Hematopoietic multipotent progenitor cell treated with erythropoietin and hydrocortisone succinate and interleukin-3 and kit ligand, for 17 days (in vitro differentiated cells): Measurements from ENCODE around the gene HLCS.

Source experiments
- DNase-seq: peaks from one replicate; pipeline ENCODE4 v3.0.0-alpha.2; 2015; ENCODE audit warnings: low spot score

The HLCS gene

DNA sequence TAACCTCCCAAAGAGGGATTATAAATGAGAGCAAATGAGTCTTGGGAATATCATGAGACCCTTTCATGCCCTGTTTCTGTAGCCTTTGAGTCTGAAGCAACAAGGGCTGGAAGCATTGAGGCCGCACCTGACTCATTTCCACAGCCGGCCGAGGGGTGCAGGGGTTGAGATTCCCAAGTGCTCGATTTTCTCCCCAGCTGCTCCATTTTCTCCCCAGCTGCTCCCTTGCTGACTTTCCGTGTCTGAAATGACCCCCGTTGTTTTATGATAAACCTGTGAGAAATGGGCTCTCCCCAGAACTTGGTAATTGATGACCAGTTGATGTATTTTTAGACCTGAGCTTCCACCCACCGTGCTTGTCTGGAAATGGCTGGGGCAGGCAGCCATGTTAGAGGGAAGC, 244.7 kb downstream of the HLCS start:
- no peak for DNase-seq

DNA sequence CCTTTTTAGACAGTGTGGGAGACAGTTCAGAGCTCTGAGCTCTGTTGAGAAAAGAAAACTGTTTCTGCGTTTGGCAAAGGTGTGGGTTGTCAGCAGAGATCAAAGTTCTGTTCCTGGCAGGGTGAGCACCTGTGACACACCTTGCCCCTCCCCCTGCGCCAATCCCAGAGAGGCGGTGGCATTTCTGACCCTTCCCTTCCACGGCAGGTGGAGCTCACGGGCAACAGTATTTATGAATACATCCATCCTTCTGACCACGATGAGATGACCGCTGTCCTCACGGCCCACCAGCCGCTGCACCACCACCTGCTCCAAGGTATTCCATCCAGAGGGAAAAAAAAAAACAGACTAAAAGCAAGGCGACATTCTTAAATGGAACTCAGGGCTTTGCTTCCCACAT, 246.9 kb downstream of the HLCS start:
- no peak for DNase-seq

DNA sequence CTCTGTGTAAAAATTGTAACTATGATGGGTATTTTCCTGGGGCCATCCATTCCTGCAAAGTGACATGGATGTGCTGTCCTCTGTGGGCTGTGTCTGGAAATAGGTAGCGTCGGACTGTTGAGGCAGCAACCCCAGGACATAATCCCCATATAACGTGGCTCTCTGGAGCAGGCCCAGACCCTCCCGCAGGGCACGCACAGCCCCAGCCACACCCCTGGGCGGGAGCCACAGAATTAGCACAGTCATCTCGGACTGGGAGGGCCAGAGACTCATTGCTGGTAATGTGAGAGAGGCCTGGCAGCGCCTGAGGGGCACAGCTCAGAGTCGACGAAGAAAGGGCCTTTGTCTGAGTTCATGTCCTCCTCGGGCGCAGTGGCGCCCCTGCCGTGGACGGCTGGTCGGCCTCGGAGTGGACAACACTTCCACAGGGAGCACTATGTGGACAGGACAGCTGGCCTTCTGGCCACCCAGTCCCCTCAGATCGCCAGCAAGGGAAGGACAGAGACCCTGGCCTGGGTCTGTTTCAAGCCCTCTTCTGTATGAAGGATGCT, 247.4 kb downstream of the HLCS start:
- DNase-seq = peak; percentile 35

DNA sequence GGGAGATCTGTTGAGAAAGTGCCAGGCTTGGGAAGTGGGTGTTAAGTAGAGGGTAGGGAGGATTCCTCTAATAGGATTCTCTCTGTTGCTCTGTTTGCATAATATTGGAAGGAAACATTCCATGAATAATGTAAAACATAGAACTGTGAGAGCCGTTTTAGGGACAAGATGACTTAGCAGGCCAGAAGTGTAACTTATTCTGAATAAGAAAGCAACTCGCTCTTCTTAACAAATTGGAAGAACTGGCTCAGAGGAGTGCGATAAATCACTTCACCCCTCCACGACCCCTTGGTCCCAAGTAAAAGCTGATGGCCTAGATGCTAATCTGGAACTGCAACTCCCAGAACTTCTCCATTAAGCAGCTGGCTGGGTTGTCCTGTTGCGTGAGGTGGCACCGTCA, 248.5 kb downstream of the HLCS start:
- DNase-seq = no peak

DNA sequence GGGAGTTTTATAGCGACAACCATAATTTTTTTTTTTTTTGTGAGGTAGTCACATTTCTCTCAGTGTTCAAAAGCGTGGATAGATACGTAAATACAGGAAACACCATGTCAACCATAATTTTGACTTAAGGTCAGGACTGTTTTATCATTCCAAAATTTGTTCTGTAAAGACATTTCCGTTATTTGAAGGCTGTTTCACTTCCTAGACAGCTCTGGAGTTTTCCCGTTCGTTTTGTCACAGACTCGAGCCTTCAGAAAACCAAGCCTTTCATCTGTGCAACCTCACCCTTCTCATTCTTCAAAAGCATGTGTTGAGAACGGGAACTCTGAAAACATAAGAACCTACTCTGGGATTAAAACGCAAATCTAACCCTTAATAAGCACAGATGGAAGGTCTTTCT, 249.6 kb downstream of the HLCS start:
- no peak for DNase-seq

DNA sequence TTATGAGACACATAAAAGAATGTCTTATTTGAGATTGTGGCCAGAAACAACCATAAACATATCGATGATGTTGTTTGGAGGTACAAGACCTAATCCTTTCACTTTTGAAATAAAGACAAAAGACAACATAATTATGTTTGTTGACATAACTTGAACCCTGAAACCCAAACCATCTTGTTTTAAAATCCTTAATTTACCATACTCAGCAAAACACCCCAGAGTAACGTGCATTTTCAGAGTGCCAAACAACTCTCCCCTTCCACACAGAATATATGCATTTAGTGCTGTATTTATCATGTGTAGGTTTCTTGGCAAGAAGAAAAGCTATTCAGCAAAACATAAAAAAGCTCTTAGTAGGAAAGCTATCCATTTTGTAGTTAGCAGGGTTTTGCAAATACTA, 250.1 kb downstream of the HLCS start:
- no peak for DNase-seq

DNA sequence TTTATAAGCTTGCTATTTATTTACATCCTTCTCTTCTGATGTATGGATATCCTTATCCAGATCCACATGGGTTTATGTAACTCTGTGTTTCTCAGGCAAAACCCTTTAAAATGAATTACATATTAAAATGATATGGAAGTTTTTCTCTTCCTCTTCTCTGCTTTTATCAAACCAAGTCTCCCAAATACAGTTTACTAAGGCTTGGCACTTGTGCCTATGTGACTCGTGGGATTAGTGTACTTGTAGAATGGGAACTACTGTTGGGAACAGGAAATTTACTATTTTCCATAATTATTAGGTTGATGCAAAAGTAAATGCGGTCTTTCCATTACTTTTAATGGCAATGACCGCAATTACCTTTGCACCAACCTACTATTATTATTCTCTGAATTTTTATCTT, 252.7 kb downstream of the HLCS start:
- DNase-seq = no peak

DNA sequence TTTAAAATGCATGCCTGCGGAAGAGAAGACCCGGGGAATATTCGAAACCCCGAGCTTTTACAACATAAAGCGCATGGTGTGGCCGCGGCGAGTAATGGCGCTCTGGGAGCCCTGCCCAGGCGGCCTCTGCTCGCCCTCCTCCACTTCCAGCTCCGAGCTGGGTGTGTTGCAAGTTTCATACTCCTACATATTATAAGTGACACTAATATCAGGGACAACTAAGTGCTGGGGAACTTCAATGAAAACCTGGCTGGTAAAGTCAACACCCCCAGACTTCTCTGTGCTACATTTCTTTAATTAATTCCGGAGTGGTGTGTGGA, 255.8 kb downstream of the HLCS start:
- no peak for DNase-seq

DNA sequence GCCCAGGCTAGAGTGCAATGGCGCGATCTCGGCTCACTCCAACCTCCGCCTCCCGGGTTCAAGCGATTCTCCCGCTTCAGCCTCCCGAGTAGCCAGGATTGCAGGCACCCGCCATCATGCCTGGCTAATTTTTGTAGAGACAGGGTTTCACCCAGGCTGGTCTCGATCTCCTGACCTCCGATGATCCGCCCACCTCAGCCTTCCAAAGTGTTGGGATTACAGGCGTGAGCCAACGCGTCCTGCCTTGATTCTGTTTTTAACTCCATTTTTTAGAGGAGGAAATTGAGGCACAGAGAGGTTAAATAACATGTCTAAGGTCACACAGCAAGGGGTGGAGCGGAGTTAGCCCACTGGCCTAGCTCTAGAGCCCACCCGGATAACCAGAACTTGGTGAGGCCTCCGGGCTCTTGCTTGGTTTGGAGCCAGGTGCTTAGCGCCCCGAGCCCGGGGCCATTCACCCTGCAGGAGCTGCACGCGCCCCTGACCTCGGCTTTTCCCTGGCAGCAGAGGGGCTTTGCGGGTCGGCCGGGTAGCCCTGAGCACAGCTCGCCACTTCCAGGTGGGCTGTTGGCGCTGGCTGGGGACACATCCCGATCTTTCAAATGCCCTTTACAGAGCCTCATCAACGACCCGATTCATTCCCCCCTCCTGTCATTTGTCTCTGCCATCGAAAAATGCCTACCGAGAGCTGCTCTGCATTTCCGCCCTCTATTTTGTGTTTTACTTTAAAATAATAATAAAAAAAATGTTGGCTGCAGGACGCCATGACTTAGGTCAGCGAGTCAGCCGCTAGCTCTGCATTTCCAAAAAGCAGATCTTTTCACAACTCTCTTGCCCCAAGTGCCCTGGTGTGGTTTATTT, 256.4 kb downstream of the HLCS start:
- no peak for DNase-seq

DNA sequence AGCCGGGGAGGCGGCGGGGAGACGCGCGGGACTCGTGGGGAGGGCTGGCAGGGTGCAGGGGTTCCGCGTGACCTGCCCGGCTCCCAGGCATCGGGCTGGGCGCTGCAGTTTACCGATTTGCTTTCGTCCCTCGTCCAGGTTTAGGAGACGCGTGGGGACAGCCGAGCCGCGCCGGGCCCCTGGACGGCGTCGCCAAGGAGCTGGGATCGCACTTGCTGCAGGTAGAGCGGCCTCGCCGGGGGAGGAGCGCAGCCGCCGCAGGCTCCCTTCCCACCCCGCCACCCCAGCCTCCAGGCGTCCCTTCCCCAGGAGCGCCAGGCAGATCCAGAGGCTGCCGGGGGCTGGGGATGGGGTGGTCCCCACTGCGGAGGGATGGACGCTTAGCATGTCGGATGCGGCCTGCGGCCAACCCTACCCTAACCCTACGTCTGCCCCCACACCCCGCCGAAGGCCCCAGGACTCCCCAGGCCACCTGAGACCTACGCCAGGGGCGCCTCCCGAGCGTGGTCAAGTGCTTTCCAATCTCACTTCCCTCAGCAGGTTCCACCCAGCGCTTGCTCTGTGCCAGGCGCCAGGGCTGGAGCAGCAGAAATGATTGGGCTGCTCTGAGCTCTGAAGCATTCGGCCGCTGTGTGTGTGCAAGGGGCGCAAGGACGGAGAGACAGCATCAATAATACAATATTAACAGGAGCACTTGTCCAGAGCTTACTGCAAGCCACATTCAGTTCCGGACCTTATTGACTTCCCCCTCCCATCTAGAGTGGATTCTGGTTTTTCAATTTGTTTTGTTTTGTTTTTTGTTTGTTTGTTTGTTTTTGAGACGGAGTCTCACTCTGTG, 257.2 kb downstream of the HLCS start:
- no peak for DNase-seq

DNA sequence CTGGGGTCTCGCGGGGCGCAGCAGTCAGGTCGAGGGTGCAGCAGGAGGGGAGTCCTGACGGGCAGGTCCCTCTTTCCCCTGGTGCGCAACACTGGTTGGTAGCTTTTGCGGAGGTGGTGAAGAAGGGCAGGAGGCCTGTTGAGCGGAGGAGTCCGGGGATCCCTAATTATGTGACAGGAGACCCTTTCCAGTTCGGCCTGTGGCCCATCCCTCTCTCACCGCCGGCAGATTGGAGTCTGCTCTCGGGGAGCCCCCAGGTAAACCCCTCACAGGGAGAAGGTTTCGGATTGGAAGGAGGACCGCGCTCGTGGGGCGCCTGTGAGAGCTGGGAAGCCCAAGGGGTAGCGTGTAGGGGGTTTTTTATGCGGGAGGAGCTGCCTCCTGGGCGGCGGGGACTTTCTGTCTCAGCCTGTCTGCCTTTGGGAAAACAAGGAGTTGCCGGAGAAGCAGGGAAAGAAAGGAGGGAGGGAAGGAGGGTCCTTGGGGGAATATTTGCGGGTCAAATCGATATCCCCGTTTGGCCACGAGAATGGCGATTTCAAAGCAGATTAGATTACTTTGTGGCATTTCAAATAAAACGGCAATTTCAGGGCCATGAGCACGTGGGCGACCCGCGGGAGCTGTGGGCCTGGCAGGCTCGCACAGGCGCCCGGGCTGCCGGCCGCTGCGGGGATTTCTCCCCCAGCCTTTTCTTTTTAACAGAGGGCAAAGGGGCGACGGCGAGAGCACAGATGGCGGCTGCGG, 258.0 kb downstream of the HLCS start:
- no peak for DNase-seq

DNA sequence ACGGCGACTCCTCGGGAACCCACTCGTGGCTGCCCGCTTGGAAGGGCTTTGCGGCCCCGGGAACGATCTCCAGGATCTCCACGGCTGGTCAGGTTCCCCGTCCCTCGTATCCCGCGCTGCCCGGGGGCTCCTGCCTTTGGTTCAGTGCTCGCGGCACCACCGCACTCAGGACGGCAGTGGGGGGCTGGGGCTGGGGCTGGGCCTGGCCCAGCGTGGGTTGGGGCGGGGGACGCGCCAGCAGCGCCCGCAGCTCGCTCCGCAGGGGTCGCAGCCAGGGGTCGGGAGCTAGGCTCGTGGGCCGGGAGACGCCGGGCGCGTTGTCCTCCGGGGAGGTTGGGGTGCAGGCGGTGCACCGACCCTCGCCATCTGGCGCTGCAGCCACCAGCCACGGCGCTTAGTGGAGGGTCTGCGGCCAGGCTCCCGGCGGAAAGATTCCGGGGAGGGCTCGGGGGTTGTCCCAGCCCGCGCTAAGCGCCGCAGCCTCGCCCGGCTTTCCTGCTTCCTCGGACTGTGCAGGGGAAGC, 258.6 kb downstream of the HLCS start:
- DNase-seq = no peak

DNA sequence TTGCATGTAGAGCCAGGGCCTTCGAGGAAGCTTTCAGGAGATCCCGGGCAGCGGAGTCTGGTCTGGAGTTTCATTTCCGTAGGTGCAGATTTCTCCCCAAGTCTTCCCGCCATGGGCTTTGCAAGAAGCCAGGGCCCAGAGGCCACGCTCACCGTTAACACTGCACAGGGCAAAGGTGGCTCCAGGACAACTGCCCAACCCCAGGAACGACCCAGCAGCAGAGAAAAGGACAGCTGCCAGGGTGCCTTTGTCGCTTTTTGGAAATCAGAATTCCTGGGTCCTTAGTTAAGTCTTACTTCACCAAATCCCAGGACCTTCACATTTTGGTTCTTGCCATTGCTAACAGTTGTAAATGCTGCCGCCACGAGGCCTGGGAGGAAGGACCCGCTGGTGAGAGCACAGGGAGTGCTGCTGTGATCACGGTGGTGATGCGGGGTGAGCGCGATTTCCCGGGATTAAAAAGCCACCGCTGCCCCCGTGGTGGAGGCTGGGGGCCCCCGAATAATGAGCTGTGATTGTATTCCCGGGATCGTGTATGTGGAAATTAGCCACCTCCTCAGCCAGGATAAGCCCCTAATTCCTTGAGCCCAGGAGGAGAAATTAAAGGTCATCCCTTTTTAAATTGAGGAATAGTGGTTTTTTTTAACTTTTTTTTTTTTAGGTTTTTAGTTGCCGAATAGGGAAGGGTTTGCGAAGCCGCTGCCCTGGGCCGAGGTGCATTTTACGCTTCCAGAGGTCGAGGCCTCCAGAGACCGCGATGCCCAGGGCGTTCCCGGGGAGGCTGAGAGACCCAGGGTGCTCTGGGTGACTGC, 259.3 kb downstream of the HLCS start:
- no peak for DNase-seq

DNA sequence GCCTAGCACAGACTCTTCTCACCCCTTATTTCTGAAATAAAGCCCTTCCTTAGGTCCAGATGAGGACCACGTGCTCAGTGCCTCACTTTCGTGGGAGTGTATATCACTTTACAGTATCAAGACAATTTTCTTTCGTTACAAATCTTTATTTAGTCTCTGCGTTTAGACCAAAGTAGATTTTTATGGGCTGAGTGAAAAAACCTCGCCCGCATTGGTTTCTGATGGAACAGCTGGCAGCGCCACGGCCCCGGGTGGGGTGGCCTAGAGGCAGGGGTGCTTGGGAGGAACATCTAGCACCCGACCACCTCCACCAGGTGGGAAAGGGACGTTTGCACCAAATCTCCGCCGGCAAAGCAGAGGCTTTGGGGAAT, 260.0 kb downstream of the HLCS start:
- DNase-seq = no peak

DNA sequence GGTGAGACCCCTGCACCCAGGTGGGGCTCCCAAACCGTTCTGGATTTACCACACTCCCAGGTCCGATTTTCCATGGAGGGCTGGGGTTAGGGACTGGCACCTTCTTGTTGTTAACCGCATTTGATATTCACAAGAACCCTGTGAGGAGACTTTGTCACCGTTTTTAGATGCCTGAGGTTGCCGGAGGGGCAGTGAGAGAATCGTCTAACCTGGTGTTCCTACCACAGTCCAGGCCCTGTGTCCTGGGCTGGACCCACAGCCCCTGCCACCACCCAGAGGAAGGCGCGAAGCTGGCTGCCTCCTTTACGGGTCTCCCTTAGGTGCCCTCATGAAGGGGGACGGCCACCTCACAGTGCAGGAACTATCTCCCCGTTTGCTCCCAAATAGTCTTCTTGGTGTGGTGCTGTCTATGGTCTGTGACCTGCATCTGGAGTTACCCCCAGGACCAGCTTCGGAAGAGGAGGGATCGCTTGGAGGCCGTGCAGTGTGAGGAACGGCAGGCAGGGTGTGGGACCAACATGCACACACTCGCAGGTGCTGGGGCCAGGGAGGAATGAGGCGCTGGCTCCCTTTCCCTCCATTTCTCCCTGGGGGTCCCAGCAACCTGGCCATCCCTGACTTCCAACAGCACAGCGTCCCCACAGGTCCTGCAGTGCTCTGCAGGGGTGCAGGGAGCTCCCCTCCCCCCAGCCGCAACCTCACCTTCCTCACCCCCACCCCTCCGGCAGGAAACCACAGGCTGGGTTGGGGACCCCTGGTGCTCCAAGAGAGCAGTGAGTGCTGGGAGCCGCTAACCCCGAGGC, 260.6 kb downstream of the HLCS start:
- no peak for DNase-seq

DNA sequence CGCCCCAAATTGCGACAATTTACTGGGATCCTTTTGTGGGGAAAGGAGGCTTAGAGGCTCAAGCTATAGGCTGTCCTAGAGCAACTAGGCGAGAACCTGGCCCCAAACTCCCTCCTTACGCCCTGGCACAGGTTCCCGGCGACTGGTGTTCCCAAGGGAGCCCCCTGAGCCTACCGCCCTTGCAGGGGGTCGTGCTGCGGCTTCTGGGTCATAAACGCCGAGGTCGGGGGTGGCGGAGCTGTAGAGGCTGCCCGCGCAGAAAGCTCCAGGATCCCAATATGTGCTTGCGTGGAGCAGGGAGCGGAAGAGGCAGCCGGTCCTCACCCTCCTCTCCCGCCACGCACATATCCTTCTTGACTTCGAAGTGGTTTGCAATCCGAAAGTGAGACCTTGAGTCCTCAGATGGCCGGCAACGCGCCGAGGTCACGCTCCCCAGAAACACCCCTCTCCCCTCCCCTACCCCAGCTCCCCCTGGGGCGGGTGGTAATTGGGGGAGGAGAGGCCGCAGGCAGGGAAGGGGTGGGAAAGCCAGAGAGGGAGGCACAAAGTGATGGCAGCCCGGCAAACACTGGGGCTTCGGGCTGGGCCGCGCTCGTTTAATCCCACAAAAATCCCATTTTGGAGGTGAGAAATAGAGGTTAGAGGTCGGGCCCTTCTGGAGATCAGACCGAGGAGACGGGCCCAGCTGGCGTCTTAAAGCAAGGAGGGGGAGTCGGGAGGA, 261.4 kb downstream of the HLCS start:
- no peak for DNase-seq

DNA sequence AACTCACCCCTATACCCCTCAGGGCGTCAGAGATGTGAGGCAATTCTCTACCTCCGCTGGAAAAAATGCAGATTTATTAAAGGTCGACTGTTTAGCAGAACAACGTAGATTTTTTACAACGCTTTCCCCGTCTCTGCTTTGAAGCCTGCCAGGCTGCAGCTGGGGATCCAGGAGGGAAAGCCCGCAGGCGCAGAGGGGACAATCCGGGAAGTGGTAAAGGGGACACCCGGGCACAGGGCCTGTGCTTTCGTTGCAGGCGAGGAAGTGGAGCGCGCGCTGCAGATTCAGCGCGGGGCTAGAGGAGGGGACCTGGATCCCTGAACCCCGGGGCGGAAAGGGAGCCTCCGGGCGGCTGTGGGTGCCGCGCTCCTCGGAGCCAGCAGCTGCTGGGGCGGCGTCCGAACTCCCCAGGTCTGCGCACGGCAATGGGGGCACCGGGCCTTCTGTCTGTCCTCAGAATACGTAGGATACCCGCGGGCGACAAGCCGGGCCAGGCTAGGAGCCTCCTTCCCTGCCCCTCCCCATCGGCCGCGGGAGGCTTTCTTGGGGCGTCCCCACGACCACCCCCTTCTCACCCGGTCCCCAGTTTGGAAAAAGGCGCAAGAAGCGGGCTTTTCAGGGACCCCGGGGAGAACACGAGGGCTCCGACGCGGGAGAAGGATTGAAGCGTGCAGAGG, 262.1 kb downstream of the HLCS start:
- DNase-seq = no peak

DNA sequence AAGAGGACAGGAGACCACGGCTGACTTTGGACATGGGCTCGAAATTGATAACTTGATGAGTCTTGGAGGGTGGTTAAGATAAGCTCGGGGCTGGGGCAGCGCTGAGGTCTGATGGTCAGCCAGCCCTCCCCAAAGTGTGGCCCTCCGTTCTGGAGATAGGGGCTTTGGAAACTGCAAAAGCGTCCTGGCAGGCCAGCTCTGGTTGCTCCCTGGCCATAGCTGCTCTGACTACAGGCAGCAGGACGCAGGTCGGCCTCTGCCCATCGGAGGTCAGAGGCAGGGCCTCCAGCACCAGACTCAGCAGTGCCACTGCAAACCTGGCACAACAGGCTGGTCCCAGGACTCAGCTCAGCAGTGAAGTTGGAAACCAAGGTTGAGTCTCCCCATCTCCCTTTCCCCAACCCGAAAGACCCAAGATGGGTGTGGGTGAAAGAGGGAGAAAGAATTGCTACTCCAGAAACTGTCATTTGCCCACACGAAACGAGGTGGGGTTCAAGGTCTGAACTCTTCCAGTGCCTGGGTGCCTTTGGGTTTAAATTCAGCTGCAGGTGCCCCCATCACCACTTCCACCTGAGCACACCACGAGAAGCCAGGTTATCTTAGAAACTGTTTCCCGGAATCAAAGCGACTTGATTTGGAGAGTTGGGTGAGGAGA, 262.7 kb downstream of the HLCS start:
- DNase-seq = no peak

DNA sequence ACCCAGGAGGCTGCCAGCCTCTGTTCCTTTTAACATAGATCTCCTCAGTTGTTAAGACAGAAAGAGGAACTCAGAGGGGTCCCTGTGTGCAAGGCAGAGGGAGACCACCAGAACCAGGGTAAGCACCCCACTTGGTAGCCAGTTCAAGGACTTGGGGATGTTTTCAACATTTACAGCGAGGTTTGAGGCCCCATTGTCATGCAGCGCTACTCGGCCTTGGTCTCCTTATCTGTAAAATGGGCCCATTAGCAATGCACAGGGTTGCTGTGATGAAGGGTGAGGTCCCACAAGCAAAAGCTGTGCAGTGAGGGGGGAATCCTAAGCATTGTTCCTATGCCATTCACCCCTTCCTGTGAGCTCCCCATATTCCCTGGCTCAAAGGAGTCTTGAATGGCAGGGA, 263.3 kb downstream of the HLCS start:
- no peak for DNase-seq
